SK-MEL-5 (cell line): ENCODE results near the gene IRX2. TPM values are rescaled to one million over a fixed set of nuclear protein-coding genes. Genes with fewer than 3 reads are reported as not detected.

Source experiments
- DNase-seq: peaks from one replicate; pipeline ENCODE4 v3.0.0-alpha.2; 2016; ENCODE audit warnings: low read depth, low spot score
- in situ Hi-C: cut with HindIII; loops from 2 replicates; pipeline ENCODE4 v1.10.0; 2016; ENCODE audit warnings: low sequenced_read_pairs, high pct_unique_total_duplicates, low pct_unique_long_range_greater_than_20kb
- total RNA-seq: library from RNA; depleted of rRNA; stranded (reverse); fragments of >200 nt; shearing (Covaris generic); gene quantifications from 2 replicates; pipeline ENCODE4 v1.2.3, GENCODE V29; 2014

Gene IRX2
- total RNA-seq, 1 experiment from 2014 or later: 5.8 TPM

GRCh38 chr5:2708132-2708531 is 43.3 kb downstream of the IRX2 start:
- DNase-seq: no peak
- in situ Hi-C loops: no loop called here

- DNase-seq: no peak
- in situ Hi-C loops: no loop called here
These were observed 45.6 kb downstream of the IRX2 start for GRCh38 chr5:2705861-2706260.

- in situ Hi-C loops: no loop called here
- no peak for DNase-seq
These were observed 46.5 kb downstream of the IRX2 start for GRCh38 chr5:2704806-2705645.

- no peak for DNase-seq
- in situ Hi-C loops: no loop called here
These were observed 47.4 kb downstream of the IRX2 start for GRCh38 chr5:2704111-2704510.

- in situ Hi-C loops: no loop called here
- no peak for DNase-seq
These were observed 47.9 kb downstream of the IRX2 start for GRCh38 chr5:2703615-2704014.

GRCh38 chr5:2703041-2703440 is 48.4 kb downstream of the IRX2 start:
- in situ Hi-C loops: no loop called here
- DNase-seq: no peak

- DNase-seq: no peak
- in situ Hi-C loops: no loop called here
These were observed 49.2 kb downstream of the IRX2 start for GRCh38 chr5:2702096-2702879.

- in situ Hi-C loops: no loop called here
These were observed 49.9 kb downstream of the IRX2 start for GRCh38 chr5:2701592-2701991.

GRCh38 chr5:2700876-2701275 is 50.6 kb downstream of the IRX2 start:
- no peak for DNase-seq
- in situ Hi-C loops: no loop called here

More at GRCh38 chr5:2701592-2701991, 49.9 kb downstream of the IRX2 start:
- DNase-seq: no peak

GRCh38 chr5:2699686-2700085 is 51.8 kb downstream of the IRX2 start:
- no peak for DNase-seq
- in situ Hi-C loops: no loop called here

- DNase-seq: no peak
- in situ Hi-C loops: no loop called here
These were observed 52.2 kb downstream of the IRX2 start for GRCh38 chr5:2699231-2699630.

GRCh38 chr5:2698581-2698980 is 52.9 kb downstream of the IRX2 start:
- no peak for DNase-seq
- in situ Hi-C loops: no loop called here

- DNase-seq: no peak
These were observed 53.9 kb downstream of the IRX2 start for GRCh38 chr5:2697446-2698200.

GRCh38 chr5:2697041-2697440 is 54.4 kb downstream of the IRX2 start:
- DNase-seq: no peak
- in situ Hi-C loops: no loop called here

More at GRCh38 chr5:2697446-2698200, 53.9 kb downstream of the IRX2 start:
- in situ Hi-C loops: no loop called here
